ENCODE data around the gene VPS8.
"Not testable (repeated sequence)": the region's sequence is repeated elsewhere in the genome, so short reads cannot be mapped to it uniquely, and the experiment has no call there.

VPS8 gene

GRCh38 chr3:184914628-184915027, 102.7 kb downstream of the VPS8 start:
- DNase-seq (ENCODE audit: low read depth in 2 of 2, low spot score in 1 of 2): no peak

- DNase-seq (ENCODE audit: low read depth in 2 of 2, low spot score in 1 of 2): no peak
Measured at GRCh38 chr3:184918750-184919149, 106.8 kb downstream of the VPS8 start.

GRCh38 chr3:184919651-184920050, 107.7 kb downstream of the VPS8 start:
- no peak for DNase-seq (ENCODE audit: low read depth in 2 of 2, low spot score in 1 of 2)

- DNase-seq (ENCODE audit: low read depth in 2 of 2, low spot score in 1 of 2): no peak
Measured at GRCh38 chr3:184924547-184924946, 112.6 kb downstream of the VPS8 start.

- DNase-seq (ENCODE audit: low read depth in 2 of 2, low spot score in 1 of 2): no peak
Measured at GRCh38 chr3:184927796-184928315, 115.9 kb downstream of the VPS8 start.

GRCh38 chr3:184932777-184933176, 120.8 kb downstream of the VPS8 start:
- no peak for DNase-seq (ENCODE audit: low read depth in 2 of 2, low spot score in 1 of 2)

- no peak for DNase-seq (ENCODE audit: low read depth in 2 of 2, low spot score in 1 of 2)
Measured at GRCh38 chr3:184937611-184938010, 125.6 kb downstream of the VPS8 start.

- no peak for DNase-seq (ENCODE audit: low read depth in 2 of 2, low spot score in 1 of 2)
Measured at GRCh38 chr3:184941408-184941807, 129.4 kb downstream of the VPS8 start.

GRCh38 chr3:184942735-184943134, 130.8 kb downstream of the VPS8 start:
- no peak for DNase-seq (ENCODE audit: low read depth in 2 of 2, low spot score in 1 of 2)

GRCh38 chr3:184944241-184944640, 132.3 kb downstream of the VPS8 start:
- DNase-seq (ENCODE audit: low read depth in 2 of 2, low spot score in 1 of 2): no peak

- no peak for DNase-seq (ENCODE audit: low read depth in 2 of 2, low spot score in 1 of 2)
Measured at GRCh38 chr3:184945886-184946625, 134.1 kb downstream of the VPS8 start.

GRCh38 chr3:184946917-184947316, 135.0 kb downstream of the VPS8 start:
- DNase-seq (ENCODE audit: low read depth in 2 of 2, low spot score in 1 of 2): no peak

- no peak for DNase-seq (ENCODE audit: low read depth in 2 of 2, low spot score in 1 of 2)
Measured at GRCh38 chr3:184949251-184949965, 137.4 kb downstream of the VPS8 start.

- not testable (repeated sequence) for DNase-seq (ENCODE audit: low read depth in 2 of 2, low spot score in 1 of 2)
Measured at GRCh38 chr3:184950816-184951215, 138.8 kb downstream of the VPS8 start.

GRCh38 chr3:184952671-184953070, 140.7 kb downstream of the VPS8 start:
- DNase-seq (ENCODE audit: low read depth in 2 of 2, low spot score in 1 of 2): no peak

- no peak for DNase-seq (ENCODE audit: low read depth in 2 of 2, low spot score in 1 of 2)
Measured at GRCh38 chr3:184953401-184953800, 141.4 kb downstream of the VPS8 start.

GRCh38 chr3:184954251-184954650, 142.3 kb downstream of the VPS8 start:
- DNase-seq (ENCODE audit: low read depth in 2 of 2, low spot score in 1 of 2): no peak

- not testable (repeated sequence) for DNase-seq (ENCODE audit: low read depth in 2 of 2, low spot score in 1 of 2)
Measured at GRCh38 chr3:184954851-184955250, 142.9 kb downstream of the VPS8 start.

GRCh38 chr3:184965639-184966430, 153.9 kb downstream of the VPS8 start:
- no peak for DNase-seq (ENCODE audit: low read depth in 2 of 2, low spot score in 1 of 2)

GRCh38 chr3:184968115-184968514, 156.1 kb downstream of the VPS8 start:
- DNase-seq (ENCODE audit: low read depth in 2 of 2, low spot score in 1 of 2): no peak

- DNase-seq (ENCODE audit: low read depth in 2 of 2, low spot score in 1 of 2): no peak
Measured at GRCh38 chr3:184970186-184970585, 158.2 kb downstream of the VPS8 start.

GRCh38 chr3:184977796-184978195, 165.8 kb downstream of the VPS8 start:
- no peak for DNase-seq (ENCODE audit: low read depth in 2 of 2, low spot score in 1 of 2)

Measured in stimulated activated CD8-positive, alpha-beta memory T cell treated with anti-CD3 and anti-CD28 coated beads, Interleukin-4, amount 100 ng/mL, for 4 hours (primary cell).